Trophoblast cell (in vitro differentiated cells and primary cell): ENCODE measurements around the gene DLG2.
"Not testable (repeated sequence)": the region's sequence is repeated elsewhere in the genome, so short reads cannot be mapped to it uniquely, and the experiment has no call there.

ENCODE experiments used
- DNase-seq, 2 donors: peaks; one replicate each; pipeline ENCODE4 v3.0.0-alpha.2; 2016
- H2AFZ ChIP-seq: 2 replicates; pipeline ENCODE4 v1.6.1; 2013; ENCODE audit warnings: low read length, moderate library complexity, mild to moderate bottlenecking; ENCODE audit not compliant: insufficient read depth, poor library complexity
- H2AK5ac ChIP-seq: 2 replicates; pipeline ENCODE4 v1.6.1; 2013; ENCODE audit warnings: mild to moderate bottlenecking, low read length
- H2BK120ac ChIP-seq: 2 replicates; pipeline ENCODE4 v1.6.1; 2013; ENCODE audit warnings: low read length, mild to moderate bottlenecking, moderate library complexity; ENCODE audit not compliant: insufficient read depth, poor library complexity
- H2BK12ac ChIP-seq: 2 replicates; pipeline ENCODE4 v1.6.1; 2013; ENCODE audit warnings: mild to moderate bottlenecking, low read length, moderate library complexity
- H2BK5ac ChIP-seq: 2 replicates; pipeline ENCODE4 v1.6.1; 2013; ENCODE audit warnings: low read length, low read depth, moderate library complexity, mild to moderate bottlenecking; ENCODE audit not compliant: poor library complexity
- H3K14ac ChIP-seq: 2 replicates; pipeline ENCODE4 v1.6.1; 2013; ENCODE audit warnings: mild to moderate bottlenecking, low read length
- H3K18ac ChIP-seq: 2 replicates; pipeline ENCODE4 v1.6.1; 2013; ENCODE audit warnings: mild to moderate bottlenecking, low read length
- H3K23ac ChIP-seq: 2 replicates; pipeline ENCODE4 v1.6.1; 2013; ENCODE audit warnings: low read length
- H3K27ac ChIP-seq: 2 replicates; pipeline ENCODE4 v1.5.1; 2013; ENCODE audit warnings: low read depth, mild to moderate bottlenecking, inconsistent platforms, low read length, moderate library complexity
- H3K27me3 ChIP-seq: 2 replicates; pipeline ENCODE4 v1.6.1; 2013; ENCODE audit warnings: inconsistent platforms, mild to moderate bottlenecking, low read length, moderate library complexity; ENCODE audit not compliant: insufficient read depth
- H3K36me3 ChIP-seq, 2 experiments: 1 replicate in 1 of 2; 2 replicates in 1 of 2; pipeline ENCODE4 v1.6.1; 2013; ENCODE audit warnings: low read length in 2 of 2, mild to moderate bottlenecking in 2 of 2, moderate library complexity in 1 of 2; ENCODE audit not compliant: insufficient read depth in 2 of 2, control insufficient read depth in 1 of 2
- H3K4ac ChIP-seq: 2 replicates; pipeline ENCODE4 v1.6.1; 2013; ENCODE audit warnings: low read depth, mild to moderate bottlenecking, low read length, moderate library complexity
- H3K4me1 ChIP-seq, 2 experiments: 1 replicate in 1 of 2; 2 replicates in 1 of 2; pipeline ENCODE4 v1.6.1; 2013; ENCODE audit warnings: low read length in 2 of 2, mild to moderate bottlenecking in 2 of 2, moderate library complexity in 1 of 2; ENCODE audit not compliant: insufficient read depth in 2 of 2, control insufficient read depth in 1 of 2
- H3K4me2 ChIP-seq: 2 replicates; pipeline ENCODE4 v1.6.1; 2013; ENCODE audit warnings: inconsistent platforms, mild to moderate bottlenecking, low read length, moderate library complexity
- H3K4me3 ChIP-seq: 2 replicates; pipeline ENCODE4 v1.5.1; 2013; ENCODE audit warnings: mild to moderate bottlenecking, low read depth, low read length, inconsistent platforms
- H3K79me1 ChIP-seq: one replicate; pipeline ENCODE4 v1.6.1; 2013; ENCODE audit warnings: low read length
- H3K79me2 ChIP-seq: 2 replicates; pipeline ENCODE4 v1.6.1; 2013; ENCODE audit warnings: low read length, mild to moderate bottlenecking; ENCODE audit not compliant: control insufficient read depth, insufficient read depth, poor library complexity
- H3K9ac ChIP-seq: 2 replicates; pipeline ENCODE4 v1.6.1; 2013; ENCODE audit warnings: mild to moderate bottlenecking, low read length
- H3K9me3 ChIP-seq: 2 replicates; pipeline ENCODE4 v1.6.1; 2013; ENCODE audit warnings: low read depth, mild to moderate bottlenecking, control low read depth, inconsistent platforms, low read length; ENCODE audit not compliant: insufficient read depth
- H4K12ac ChIP-seq: 2 replicates; pipeline ENCODE4 v1.6.1; 2013; ENCODE audit warnings: low read depth, mild to moderate bottlenecking, low read length, moderate library complexity
- H4K8ac ChIP-seq: 2 replicates; pipeline ENCODE4 v1.6.1; 2013; ENCODE audit warnings: low read depth, mild to moderate bottlenecking, low read length, moderate library complexity
- H4K91ac ChIP-seq: one replicate; pipeline ENCODE4 v1.6.1; 2013; ENCODE audit warnings: low read depth, mild to moderate bottlenecking, low read length, moderate library complexity
- WGBS: extraction: QIAGEN DNeasy Blood & Tissue Kit; methylation state at CpG from one replicate; pipeline ENCODE4 v1.1.7; 2013; ENCODE audit warnings: missing lambda C conversion rate; ENCODE audit not compliant: insufficient read length, insufficient coverage; ENCODE audit errors: extremely low coverage; 5-methylcytosine and 5-hydroxymethylcytosine counted together

The DLG2 gene

DNA sequence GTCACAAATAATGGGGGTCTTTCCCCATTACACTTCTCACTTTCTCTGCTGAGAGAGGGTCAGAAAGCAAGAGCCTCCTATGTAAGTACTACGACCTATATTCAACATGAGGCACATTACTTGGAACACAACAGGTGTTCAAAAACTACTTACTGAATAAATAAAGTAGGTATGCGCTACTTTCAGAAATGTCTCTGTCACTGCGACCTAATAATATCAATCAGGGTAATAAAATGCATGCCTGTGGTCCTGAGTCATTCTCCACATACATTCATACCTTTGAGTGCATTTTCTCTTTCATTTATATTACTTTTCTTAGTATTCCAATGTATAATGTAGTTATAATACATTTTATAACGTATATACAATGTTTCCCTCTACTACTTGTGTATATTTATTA, 838.9 kb downstream of the DLG2 start:
- no peak overlapping the region for H3K23ac ChIP-seq
- no peak overlapping the region for H3K9ac ChIP-seq
- H2AK5ac ChIP-seq: no peak overlapping the region
- H2BK12ac ChIP-seq: no peak overlapping the region
- H4K12ac ChIP-seq: no peak overlapping the region
- H2AFZ ChIP-seq: no peak overlapping the region
- no peak overlapping the region for H4K8ac ChIP-seq
- DNase-seq: no peak
- H3K79me2 ChIP-seq: no peaks in the 10 kb centered on the region
- no peak overlapping the region for H2BK5ac ChIP-seq
- no peaks in the 10 kb centered on the region for H3K4me1 ChIP-seq
- H3K4me2 ChIP-seq: no peak overlapping the region
- no peak overlapping the region for H3K18ac ChIP-seq
- H3K36me3 ChIP-seq: no peaks in the 10 kb centered on the region
- no peak overlapping the region for H3K27ac ChIP-seq
- H3K27me3 ChIP-seq: no peaks in the 10 kb centered on the region
- H3K4ac ChIP-seq: no peak overlapping the region
- no peaks in the 10 kb centered on the region for H3K9me3 ChIP-seq
- H3K79me1 ChIP-seq: no peaks in the 10 kb centered on the region
- H2BK120ac ChIP-seq: no peak overlapping the region
- WGBS: no CpG with 5 or more reads among the region's 4 CpGs
- H3K14ac ChIP-seq: no peak overlapping the region
- H4K91ac ChIP-seq: no peak overlapping the region
- H3K4me3 ChIP-seq: no peak overlapping the region

DNA sequence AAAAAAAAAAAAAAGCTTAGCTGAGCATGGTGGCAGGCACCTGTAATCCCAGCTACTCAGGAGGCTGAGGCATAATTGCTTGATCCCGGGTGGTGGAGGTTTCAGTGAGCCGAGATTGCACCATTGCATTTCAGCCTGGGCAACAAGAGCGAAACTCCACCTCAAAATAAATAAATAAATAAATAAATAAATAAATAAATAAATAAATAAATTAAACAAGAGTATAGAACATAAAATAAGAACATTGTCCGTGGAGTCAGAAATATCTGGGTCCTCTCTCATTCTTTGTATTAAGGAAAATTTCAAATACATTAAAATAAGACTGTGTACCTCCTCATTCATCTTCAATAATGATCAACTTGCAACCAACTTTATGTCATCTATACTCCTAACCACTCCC, 843.0 kb downstream of the DLG2 start:
- not testable (repeated sequence) for H3K9ac ChIP-seq, H2BK12ac ChIP-seq, H4K91ac ChIP-seq, H3K27me3 ChIP-seq, H3K4me2 ChIP-seq, H4K8ac ChIP-seq, H3K36me3 ChIP-seq, H3K27ac ChIP-seq, H3K4ac ChIP-seq, H2BK120ac ChIP-seq, H2AFZ ChIP-seq, DNase-seq, H3K4me3 ChIP-seq, H3K4me1 ChIP-seq, H4K12ac ChIP-seq, H3K79me2 ChIP-seq, H2AK5ac ChIP-seq, H3K9me3 ChIP-seq, H3K18ac ChIP-seq, H2BK5ac ChIP-seq, H3K79me1 ChIP-seq, H3K14ac ChIP-seq, H3K23ac ChIP-seq
- no CpG with 5 or more reads among the region's 4 CpGs for WGBS

DNA sequence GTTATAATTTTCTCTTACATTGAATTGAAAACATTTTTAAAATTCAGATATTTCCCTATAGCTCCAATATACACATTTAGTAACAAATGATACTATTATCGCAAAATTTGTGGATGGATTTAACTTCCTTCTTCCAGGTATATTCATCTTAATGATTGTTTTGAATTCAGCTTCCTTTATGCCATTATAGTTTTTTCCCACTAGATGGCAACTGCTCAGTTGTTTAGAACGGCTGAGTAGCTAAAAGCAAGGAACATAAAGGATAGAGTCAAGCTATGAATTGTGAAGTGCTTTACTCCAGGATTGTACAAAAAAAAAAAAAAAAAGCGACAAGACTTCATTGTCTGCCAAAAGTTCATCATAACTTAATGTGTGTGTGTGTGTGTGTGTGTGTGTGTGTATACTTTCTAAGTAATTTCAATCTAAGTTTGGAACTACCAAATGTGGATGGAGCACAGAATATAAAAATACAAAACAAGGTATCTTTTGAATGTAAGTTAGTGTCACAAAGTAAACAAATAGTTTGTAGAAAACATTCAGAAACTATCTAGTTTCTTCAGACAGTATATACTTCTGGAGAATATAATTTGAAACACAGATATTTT, 846.4 kb downstream of the DLG2 start:
- Histone ChIP-seq H3K27me3 (no peaks in the 10 kb centered on the region), H3K36me3 (no peaks in the 10 kb centered on the region), H2BK120ac (no peak overlapping the region), H3K14ac (no peak overlapping the region), H4K12ac (no peak overlapping the region), H3K4me2 (no peak overlapping the region), H3K4ac (no peak overlapping the region), H3K4me1 (no peaks in the 10 kb centered on the region), H4K8ac (no peak overlapping the region), H2AK5ac (no peak overlapping the region), H3K79me2 (no peaks in the 10 kb centered on the region), H3K18ac (no peak overlapping the region), H3K4me3 (no peak overlapping the region), H2BK12ac (no peak overlapping the region), H3K27ac (no peak overlapping the region), H2AFZ (no peak overlapping the region), H3K9me3 (no peaks in the 10 kb centered on the region), H2BK5ac (no peak overlapping the region), H3K23ac (no peak overlapping the region), H3K9ac (no peak overlapping the region), H4K91ac (no peak overlapping the region), H3K79me1 (no peaks in the 10 kb centered on the region)
- peak in 1 of 2 donors; percentile 47 for DNase-seq
- no CpG with 5 or more reads among the region's 3 CpGs for WGBS

DNA sequence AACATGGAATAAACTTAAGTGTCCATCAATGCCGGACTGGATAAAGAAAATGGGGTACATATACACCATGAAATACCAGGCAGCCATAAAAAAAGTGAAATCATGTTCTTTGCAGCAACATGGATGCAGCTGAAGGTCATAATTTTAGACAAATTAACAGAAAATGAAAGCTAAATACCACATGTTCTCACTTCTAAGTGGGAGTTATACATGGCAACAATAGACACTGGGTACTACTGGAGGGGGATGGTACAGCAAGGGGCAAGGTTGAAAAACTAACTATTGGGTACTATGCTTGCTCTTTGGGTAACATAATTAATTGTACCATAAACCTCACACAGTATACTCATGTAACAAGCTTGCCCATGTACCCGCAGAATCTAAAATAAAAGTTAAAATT, 851.6 kb downstream of the DLG2 start:
- Histone ChIP-seq H3K14ac (no peak overlapping the region), H2BK5ac (no peak overlapping the region), H4K91ac (no peak overlapping the region), H3K18ac (no peak overlapping the region), H3K23ac (no peak overlapping the region), H2BK12ac (no peak overlapping the region), H3K9me3 (no peaks in the 10 kb centered on the region), H3K4me1 (no peaks in the 10 kb centered on the region), H3K4me3 (no peak overlapping the region), H3K4me2 (no peak overlapping the region), H2AFZ (no peak overlapping the region), H3K36me3 (no peaks in the 10 kb centered on the region), H3K27ac (no peak overlapping the region), H3K79me1 (no peaks in the 10 kb centered on the region), H3K79me2 (no peaks in the 10 kb centered on the region), H4K8ac (no peak overlapping the region), H3K9ac (no peak overlapping the region), H3K27me3 (no peaks in the 10 kb centered on the region), H3K4ac (no peak overlapping the region), H4K12ac (no peak overlapping the region), H2AK5ac (no peak overlapping the region), H2BK120ac (no peak overlapping the region)
- WGBS: no CpG with 5 or more reads among the region's 2 CpGs
- no peak for DNase-seq
